GM21515 (cell line): ENCODE data around the gene AOAH.
"Not testable (repeated sequence)": the region's sequence is repeated elsewhere in the genome, so short reads cannot be mapped to it uniquely, and the experiment has no call there.

ENCODE experiments used
- ATAC-seq: cut with Tn5 transposase; IDR thresholded peaks from one replicate; pipeline ENCODE4 v1.9.1; 2021; ENCODE audit not compliant: unreplicated experiment

AOAH gene

DNA sequence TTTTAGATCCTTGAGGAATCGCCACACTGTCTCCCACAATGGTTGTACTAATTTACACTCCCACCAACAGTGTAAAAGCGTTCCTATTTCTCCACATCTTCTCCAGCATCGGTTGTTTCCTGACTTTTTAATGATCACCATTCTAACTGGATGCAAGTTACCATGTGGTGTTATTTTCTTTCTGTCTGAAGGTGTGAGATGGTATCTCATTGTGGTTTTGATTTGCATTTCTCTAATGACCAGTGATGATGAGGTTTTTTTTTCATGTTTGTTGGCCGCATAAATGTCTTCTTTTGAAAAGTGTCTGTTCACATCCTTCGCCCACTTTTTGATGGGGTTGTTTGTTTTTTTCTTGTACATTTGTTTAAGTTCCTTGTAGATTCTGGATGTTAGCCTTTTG lies 20.4 kb downstream of the AOAH start:
- not testable (repeated sequence) for ATAC-seq

DNA sequence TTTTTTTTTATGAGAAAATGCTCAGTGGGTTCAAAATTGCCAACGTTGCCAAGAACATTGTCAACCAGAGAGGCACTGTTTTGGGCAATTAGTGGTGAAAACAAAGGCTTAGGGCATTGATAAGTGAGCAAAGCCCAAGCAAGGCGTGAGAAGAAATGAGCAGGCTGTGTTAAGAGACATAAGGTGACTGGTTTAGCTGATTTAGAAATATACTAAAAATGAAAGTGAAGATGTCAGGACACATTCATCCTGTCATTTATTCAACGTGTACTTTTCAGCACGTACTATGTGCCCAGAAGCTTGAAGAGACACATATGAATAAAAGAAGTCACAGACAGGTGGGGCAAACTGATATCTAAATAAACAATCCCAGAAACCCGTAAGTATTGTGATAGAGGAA lies 31.8 kb downstream of the AOAH start:
- ATAC-seq, result no peak

DNA sequence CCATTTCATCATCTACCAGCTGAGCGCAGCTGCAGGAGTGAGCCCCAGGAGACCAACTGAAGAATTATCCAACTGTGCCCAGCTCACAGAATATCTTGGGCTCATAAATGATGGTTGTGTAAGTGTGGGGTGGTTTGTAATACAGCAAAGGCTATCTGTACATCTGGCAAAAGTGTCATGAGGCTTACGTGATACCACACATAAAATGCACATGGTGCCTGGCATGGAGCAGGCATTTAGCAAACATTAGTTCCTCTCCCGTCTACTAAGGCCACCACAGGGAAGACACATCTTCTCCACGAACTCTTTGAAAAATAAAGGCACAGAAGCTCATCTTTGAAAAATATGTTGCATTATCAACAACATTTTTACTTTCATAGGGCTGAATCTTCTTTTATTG lies 32.3 kb downstream of the AOAH start:
- no peak for ATAC-seq

DNA sequence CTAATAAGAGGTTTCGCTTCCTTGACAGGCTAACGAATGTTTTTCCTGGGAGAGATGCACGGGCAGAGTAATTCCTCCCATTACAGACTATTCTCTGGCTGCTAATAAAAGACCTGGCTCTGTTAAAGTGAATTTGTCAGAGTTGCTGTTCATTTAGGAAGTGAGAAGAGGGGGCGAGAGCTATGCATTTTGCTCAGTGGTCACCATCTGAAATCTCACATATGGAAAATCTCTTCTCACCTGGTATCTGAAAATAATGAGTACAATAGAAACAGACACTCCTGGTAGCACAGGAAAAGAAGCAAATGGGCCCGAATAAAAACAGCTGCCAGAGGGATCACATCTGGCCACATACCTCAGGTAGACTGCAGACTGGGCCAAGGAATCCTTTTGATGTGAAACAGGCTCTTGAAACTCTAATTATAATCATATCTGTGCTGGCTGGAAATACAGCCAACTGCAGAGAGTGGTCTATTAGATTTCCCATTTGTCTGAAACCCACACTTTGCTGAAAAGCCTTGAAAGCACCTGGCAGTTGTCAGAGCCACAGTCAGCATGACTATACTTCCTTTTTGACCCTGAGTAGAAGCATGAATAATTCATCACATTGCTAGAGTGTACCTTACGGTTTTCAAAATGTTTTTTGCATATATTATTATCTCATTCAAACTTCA lies 33.6 kb downstream of the AOAH start:
- ATAC-seq, result no peak

DNA sequence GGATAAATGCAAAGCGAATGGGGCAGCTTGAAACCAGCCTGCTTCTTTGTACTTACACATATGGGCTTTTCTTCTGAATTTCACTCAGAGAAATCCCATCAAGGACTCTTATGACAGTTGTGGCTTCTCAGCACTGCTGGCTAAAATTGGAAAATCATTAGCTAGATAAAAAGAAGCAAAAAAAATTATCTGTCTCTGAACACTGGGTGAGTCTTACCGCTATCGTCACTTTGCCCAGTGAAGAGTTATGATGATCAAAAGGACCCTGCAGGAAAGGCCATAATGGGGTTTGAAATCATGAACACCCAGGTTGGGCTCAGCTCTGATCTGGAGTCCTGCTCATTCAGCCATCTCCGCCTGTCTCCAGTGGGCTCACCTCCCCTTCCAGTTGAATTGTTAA lies 34.3 kb downstream of the AOAH start:
- no peak for ATAC-seq

DNA sequence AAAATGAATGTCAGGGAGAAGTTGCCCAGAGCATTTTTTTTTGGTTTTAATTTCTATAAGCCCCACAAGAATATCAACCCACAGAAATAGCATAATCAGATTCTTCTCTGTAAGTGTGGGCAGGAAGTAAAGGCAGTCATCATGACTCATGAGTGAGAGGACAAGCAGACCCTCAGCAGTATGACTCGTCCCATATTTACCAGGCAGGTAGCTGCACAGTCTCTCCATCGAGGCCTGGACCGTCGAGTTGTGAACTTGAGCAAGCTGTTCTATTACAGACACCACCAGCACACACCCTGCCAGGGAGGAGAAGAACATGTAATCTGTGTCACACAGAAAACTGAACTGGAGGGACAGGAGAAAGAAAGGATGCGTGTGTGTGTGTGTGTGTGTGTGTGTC lies 37.8 kb downstream of the AOAH start:
- ATAC-seq, result no peak

DNA sequence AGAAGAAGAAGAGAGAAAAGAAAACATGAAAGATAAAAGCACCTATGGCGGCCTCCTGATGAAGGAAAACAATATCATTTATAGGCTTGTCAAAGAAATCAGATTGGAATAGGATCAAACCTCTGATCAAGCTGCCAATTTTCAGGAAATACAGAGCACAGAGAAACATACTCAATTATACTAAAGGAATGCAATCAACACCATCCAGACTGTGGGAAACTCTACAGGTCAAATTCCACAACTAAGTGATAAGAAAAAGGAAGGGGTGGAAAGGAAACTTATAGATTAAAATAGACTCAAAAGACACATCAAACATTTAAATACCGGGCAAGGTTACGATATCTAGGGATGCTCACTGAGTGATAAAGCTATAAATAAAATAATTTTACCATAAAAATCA lies 39.3 kb downstream of the AOAH start:
- no peak for ATAC-seq

DNA sequence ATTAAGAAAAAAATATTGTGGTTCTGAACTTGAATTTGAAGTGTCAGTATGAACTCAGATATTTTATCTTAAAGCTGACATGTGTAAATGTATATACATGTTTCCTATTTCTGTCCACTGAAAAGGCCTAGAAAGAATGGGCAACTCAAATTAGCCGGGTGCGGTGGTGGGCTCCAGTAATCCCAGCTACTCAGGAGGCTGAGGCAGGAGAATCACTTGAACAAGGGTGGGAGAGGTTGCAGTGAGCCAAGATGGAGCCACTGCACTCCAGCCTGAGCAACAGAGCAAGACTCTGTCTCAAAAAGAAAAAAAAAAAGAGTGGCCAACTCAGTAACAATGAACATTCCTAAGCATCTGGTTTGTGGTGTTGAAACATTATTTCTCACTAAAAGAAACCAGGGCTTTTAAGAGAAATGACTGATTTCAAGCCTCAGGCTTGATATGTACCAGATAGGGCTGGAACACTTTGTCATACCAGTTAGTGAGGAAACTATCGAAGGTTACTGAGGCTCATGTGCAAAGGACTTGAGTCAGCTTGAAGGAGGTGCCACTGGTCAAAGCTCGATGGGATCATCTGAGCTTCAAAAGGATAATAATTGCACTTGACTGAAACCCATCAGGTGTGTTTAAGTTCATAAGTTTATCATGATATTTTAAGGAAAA lies 40.5 kb downstream of the AOAH start:
- ATAC-seq, result no peak

DNA sequence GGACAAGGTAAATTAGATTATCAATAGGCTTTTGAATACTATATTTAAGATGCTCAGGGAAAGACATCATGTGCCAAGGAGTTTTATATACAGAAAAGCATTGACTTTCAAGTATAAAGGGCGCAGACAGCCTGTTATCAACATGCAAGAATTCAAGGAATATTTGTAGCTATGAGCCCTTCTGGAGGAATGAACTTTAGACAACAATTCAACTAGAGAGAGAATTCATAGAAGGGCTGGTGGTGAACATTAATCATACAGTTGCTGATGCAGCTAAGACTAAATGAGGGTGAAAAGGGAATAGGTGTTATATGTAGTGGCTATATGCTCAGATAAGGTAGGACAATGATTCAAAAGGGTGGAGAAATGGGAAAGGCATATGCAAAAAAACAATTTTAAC lies 41.2 kb downstream of the AOAH start:
- no peak for ATAC-seq

DNA sequence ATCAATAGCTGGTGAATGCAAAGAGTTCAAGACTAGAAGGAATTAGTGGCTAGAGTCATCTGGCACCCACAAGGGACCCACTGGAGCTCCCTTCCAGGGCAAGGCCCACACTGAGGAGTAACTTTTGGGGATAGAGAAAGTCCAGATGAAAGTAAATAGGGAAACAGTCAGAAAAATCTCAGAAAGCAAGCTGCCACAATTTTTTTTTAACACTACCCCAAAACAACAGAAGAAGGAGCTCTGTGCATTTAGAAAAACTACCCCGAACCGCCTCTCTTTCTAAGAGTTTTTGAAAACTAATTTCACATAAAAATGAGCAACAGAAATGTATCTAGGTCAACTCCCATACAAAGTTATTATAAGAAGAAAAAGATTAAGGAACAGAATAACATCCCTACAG lies 42.2 kb downstream of the AOAH start:
- ATAC-seq, result no peak

DNA sequence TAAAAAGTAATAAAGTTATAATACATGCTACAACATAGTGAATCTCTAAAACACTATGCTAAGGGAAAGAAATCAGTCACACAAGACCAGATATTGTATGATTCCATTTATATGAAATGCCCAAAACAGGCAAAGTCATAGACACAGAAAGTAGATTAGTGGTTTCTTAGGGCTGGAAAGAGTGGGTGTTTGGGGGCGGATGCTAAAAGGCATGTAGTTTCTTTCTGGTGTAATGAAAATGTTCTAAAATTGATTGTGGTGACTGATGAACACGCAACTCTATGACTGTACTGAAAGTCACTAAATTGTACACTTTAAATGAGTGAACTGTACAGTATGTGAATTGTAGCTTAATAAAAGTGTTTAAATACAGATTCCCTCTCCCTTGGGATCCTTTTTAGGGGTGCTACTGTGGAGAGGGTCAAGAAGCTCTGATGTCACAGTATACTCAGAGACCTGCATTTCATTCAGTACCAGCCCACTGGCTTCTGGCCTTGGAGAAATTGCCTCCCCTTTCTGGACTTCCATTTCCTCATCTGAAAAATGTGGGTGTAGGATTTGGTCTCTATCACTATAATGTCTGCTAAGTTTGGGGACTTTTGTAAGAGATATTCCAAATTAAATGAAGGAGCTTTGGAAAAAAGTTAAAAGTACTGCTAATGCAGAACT lies 46.4 kb downstream of the AOAH start:
- no peak for ATAC-seq

DNA sequence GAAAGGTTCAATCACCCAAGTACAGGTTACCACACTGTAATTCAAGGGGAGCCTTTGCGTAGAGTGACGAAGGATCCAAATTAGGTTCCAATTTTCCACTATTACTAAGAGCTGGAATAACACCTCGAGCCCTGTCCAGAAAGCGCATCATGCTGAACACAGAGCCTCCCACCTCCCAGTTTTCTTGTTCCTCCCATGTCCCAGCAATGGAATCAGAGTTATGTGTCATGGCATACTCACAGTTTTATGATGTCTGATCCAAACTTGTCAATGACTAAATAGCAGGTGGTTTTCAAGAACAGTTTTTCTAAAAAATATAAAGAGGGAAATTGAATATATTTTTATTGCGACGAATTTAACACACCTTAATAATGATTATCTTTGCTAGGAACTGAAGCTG lies 50.6 kb downstream of the AOAH start:
- ATAC-seq, result no peak

DNA sequence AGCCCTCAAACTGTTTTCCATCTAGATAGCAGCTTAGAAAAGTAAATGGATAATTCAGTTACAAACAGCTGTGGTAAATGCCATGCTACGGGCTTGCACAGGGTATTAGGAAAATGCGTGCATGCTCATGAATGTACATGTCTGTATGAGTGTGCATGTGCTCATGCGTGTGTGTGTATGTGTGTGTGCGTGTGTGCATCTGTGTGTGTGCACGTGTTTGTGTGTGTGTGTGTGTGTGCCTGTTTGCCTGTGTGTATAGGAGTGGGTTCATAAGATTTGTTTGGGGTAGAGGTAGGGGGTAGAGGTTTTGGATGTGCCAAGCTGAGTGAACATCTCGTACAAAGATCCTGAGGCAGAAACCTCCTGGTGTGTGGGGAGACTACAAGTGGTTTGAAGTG lies 52.9 kb downstream of the AOAH start:
- ATAC-seq, result no peak

DNA sequence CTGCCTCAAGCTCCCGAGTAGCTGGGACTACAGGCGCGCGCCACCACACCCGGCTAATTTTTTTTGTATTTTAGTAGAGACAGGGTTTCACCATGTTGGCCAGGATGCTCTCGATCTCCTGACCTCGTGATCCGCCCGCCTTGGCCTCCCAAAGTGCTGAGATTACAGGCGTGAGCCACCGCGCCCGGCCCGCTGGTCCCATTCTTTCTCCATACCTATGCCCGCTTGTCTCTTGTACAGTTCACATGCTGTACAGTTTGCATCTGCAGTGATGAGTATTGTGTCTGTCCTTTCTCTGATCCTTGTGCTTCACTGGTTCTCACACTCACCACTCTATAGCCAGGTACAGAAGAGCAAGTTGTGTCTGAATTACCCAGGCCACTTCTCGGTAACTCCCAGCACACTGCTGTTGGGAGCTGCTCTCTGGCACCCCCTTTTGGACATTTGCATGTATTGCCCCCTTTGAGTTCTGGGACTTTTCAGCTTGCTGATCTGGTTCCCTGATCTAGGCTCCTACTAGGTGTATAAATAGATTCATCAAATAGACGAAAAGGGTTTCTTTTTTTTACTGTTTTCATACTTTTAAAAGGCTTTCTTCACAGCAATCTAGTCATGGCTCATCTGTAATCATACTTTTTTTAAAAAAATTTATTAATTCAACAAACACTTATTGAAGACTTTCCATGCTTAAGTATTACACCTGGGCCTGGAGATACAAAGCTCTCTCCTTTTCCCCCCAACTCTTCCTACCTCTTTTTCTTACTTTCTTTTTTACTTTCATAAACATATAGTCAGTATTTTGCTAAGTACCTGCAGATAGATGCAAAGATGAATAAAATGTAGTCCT lies 53.5 kb downstream of the AOAH start:
- ATAC-seq, result peak; percentile 56

DNA sequence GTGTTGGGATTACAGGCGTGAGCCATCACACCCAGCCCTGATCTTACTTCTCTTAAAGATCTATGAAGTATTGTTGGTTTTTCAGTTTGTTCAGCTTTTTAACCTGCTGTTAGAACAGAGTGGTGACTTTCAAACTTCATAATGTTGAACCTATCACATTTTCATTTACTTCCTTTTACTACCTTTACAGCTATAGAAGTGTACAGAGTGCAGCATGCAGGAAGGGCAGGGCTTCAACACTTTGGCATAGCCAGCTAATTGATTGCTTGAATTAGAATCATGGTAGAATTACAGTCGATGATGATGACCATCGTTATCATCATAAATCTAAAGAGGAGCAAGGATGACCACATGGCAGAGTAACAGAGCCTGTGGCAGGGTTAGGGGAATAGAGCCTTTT lies 55.5 kb downstream of the AOAH start:
- ATAC-seq, result no peak

DNA sequence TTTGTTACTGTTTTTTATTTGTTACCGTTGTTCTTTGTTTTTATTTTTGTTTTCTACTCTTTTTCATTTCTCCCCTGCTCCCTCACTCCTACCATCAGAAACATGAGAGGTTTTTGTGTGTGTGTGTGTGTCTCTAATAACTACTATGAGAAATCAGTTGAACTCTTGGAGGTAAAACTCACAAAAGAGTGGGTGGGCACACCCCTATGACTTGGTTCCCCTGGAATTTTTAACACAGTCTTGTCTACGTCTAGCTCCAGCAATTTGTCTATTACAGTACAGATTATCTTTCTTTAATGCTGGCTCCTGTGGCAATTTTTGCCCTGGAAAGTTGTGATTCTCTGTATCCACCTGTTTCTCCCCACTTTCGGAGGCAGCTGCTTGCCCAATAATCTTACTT lies 56.2 kb downstream of the AOAH start:
- no peak for ATAC-seq

DNA sequence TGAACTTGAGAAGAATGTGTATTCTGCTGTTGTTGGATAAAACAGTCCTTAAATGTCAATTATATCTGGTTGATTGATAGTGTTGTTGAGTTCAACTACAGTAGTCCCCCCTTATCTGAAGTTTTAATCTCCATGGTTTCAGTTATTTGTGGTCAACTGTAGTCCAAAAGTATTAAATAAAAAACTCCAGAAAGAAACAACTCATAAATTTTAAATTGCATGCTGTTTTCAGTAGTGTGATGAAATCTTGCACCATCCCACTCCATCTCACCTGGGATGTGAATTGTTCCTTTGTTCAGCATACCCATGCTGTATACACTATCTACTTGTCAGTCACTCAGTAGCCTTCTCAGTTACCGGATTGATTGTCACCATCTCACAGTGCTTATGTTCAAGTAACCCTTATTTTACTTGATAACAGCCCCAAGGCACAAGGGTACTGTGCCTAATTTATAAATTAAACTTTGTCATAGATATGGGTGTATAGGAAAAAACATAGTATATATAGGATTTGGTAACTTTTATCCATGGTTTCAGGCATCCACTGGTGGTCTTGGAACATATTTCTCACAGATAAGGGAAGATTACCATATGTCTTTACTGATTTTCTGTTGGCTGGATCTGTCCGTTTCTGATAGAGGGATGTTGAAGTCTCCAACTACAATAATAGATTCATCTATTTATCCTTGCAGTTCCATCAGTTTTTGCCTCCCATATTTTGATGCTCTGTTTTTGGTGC lies 57.1 kb downstream of the AOAH start:
- ATAC-seq, result no peak

DNA sequence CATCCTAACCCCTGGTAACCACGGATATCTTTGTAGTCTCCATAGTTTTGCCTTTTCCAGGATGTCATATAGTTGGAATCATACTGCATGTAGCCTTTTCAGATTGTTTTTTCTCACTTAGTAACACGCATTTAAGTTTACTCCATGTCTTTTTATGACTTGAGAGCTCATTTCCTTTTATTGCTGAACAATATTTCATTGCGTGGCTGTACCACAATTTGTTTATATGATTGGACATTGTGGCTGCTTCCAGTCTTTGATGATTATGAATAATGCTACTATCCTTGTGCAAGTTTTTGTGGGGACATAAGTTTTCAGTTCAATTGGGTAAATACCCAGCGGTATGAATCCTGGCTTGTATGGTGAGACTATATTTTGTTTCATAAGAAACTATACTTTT lies 60.8 kb downstream of the AOAH start:
- no peak for ATAC-seq

DNA sequence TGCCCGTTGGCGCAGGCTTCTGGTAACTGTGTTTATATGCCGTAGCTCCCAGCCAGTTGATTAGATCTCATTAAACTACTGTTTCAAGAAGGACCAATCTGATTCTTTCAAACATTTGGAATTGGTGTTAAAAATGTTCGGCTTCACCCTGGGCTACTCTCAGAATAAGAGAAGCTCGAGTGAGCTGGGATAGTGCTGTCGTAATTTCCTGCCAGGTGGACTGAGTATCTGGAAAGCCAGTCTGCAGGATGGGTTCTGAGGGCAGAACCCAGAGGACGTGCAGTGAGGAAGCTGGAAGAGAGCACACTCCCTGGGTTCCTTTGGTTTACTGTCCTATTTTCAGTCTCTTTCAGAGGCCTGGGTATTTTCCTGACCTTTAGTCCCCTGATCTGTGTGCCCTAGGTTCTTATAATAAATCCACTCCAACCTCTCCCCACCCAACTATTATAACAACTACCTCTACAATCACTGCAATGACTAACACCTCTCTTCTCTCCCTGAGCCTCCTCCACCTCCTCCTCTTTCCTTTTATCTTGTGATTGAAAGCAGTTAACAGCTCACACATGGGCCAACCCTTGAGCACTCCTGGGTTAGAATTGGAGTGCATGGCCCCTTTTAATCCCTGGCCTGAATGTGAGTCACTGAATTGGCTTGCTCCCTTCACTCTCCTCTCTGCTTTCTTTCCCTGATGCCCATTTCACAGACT lies 63.0 kb downstream of the AOAH start:
- ATAC-seq, result no peak

DNA sequence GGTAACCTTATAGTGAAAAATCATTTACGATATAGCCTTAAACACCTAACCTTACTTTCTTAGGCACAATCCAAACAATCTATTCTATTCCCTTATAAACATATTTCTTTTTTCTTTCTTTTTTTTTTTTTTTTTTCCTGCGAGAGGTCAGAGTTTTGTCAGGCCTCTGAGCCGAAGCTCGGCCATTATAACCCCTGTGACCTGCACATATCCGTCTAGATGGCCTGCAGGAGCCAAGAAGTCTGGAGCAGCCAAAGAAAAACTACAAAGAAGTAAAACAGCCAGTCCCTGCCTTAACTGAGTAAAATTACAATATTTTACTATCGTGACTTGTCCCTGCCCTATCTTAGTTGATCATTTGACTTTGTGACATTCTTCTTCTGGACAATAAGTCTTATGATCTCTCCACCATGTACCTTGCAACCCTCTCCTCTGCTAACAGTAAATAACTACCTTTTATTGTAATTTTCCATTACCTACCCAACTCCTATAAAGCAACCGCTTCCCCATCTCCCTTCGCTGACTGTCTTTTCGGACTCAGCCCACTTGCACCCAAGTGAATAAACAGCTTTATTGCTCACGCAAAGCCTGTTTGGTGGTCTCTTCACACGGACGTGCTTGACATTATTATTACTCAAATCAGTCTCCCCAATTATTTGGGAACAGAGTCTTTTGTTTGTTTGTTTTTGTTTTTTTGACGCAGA lies 64.5 kb downstream of the AOAH start:
- ATAC-seq, result no peak
